Retinal pigment epithelial cell (primary cell): ENCODE measurements around the gene SLC20A1.
A peak's percentile ranks its signal among the peaks of the same experiment; 100 is the strongest.

Experiments used
- DNase-seq: peaks from one replicate; pipeline ENCODE4 v3.0.0-alpha.2; 2010; ENCODE audit warnings: low read depth
- H3K4me3 ChIP-seq: 2 replicates; pipeline ENCODE4 v1.5.1; 2011; ENCODE audit warnings: mild to moderate bottlenecking, low read length, control low read depth, moderate library complexity
- TF ChIP-seq, protein P1 (sequence below): conservative IDR thresholded peaks from 2 replicates; pipeline ENCODE4 v1.5.1; 2011; ENCODE audit warnings: low read depth, low read length, control low read depth, inconsistent platforms

The SLC20A1 gene

GRCh38 chr2:112690853-112691401 lies 45.2 kb downstream of the SLC20A1 start:
- no peak overlapping the region for H3K4me3 ChIP-seq
- TF ChIP-seq, protein P1, sequence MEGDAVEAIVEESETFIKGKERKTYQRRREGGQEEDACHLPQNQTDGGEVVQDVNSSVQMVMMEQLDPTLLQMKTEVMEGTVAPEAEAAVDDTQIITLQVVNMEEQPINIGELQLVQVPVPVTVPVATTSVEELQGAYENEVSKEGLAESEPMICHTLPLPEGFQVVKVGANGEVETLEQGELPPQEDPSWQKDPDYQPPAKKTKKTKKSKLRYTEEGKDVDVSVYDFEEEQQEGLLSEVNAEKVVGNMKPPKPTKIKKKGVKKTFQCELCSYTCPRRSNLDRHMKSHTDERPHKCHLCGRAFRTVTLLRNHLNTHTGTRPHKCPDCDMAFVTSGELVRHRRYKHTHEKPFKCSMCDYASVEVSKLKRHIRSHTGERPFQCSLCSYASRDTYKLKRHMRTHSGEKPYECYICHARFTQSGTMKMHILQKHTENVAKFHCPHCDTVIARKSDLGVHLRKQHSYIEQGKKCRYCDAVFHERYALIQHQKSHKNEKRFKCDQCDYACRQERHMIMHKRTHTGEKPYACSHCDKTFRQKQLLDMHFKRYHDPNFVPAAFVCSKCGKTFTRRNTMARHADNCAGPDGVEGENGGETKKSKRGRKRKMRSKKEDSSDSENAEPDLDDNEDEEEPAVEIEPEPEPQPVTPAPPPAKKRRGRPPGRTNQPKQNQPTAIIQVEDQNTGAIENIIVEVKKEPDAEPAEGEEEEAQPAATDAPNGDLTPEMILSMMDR, result peak; percentile 52
- DNase-seq, result no peak

DNA sequence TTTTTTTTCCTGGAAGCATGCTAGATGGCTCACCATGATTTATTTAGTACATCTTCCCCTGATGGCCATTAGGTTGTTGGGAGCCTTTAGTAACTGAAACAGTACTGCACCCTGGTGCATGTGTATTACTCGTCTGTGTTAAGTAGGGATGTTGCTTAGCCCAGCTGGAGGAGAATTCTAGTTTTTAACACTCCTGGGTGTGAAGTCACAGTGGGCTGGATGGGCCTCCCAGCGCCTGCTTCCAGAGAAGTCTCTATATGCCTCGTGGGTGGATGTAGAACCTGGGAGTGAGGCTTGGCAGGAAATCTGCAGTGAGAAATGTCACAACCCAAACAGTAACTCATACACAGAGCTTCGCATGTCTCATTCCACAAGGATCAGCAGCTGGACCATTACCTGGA lies 46.1 kb downstream of the SLC20A1 start:
- no peak overlapping the region for H3K4me3 ChIP-seq
- DNase-seq, result no peak
- TF ChIP-seq, protein P1, result no peak

DNA sequence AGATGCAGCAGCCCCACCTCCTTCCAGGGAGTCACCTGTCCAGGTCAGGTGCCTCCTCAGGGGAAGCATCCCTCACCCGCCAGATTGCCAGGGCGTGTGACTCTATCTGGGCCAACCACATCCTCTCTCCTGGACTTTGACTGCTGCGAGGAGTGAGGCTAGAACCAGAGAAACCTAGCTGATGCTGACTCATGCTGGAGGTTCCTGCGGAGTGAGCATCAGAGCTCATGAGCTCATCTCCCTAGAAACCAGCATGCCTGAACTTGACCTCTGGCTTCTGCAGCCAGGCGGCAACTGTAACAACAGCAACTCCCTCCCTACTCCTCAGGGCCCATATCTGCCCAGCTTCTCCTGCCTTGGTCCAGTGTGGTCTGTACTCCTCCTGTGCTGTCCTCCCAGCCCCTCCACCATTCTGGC lies 46.8 kb downstream of the SLC20A1 start:
- peak; percentile 81 for DNase-seq
- no peak overlapping the region for H3K4me3 ChIP-seq
- TF ChIP-seq, protein P1, result no peak

GRCh38 chr2:112692918-112693317 lies 47.2 kb downstream of the SLC20A1 start:
- no peak overlapping the region for H3K4me3 ChIP-seq
- TF ChIP-seq, protein P1, result no peak
- DNase-seq, result no peak

- DNase-seq, result no peak
- TF ChIP-seq, protein P1, result no peak
- no peak overlapping the region for H3K4me3 ChIP-seq
These were observed 47.9 kb downstream of the SLC20A1 start for GRCh38 chr2:112693596-112693995.

DNA sequence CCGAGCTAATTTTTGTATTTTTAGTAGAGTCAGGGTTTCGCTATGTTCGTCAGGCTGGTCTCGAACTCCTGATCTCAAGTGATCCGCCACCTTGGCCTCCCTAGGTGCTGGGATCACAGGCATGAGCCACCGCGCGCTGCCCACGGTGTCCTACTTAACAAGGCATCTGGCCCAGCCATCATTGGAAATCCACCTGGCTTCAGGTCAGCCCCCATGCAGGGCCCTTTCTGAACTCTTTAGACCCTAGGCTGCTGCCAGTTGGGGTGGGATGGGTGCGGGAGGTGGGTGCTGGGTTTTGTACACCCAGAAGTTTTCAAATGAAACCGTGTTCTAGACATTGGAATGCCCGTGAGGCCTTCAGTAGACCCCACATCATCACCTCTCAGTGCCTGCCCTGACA lies 48.4 kb downstream of the SLC20A1 start:
- H3K4me3 ChIP-seq, result no peak overlapping the region
- DNase-seq, result no peak
- TF ChIP-seq, protein P1, result no peak

- TF ChIP-seq, protein P1, result no peak
- no peak overlapping the region for H3K4me3 ChIP-seq
- DNase-seq, result no peak
These were observed 53.2 kb downstream of the SLC20A1 start for GRCh38 chr2:112698834-112699515.
